Naive B cell (primary cell): ENCODE data around the gene FAM43A. TPM values are rescaled to one million over a fixed set of nuclear protein-coding genes. Genes with fewer than 3 reads are reported as not detected.

Source experiments
- ATAC-seq, 2 donors: fragments of 150-1000 bp; cut with Tn5 transposase; 2 replicates each; pipeline ENCODE4 v1.10.0; 2021; ENCODE audit warnings: low read depth in 2 of 2, mild to moderate bottlenecking in 2 of 2, moderate library complexity in 2 of 2
- DNase-seq: peaks from one replicate; pipeline ENCODE4 v3.0.0; 2022
- H3K27ac Mint-ChIP-seq, 6 donors: one replicate each; pipeline ENCODE4 v1.8.0; 2020 to 2022; ENCODE audit warnings: mild to moderate bottlenecking in 6 of 6, mixed read lengths in 6 of 6, moderate library complexity in 5 of 6, inconsistent platforms in 2 of 6
- H3K27me3 Mint-ChIP-seq, 3 donors: one replicate each; pipeline ENCODE4 v1.8.0; 2021 to 2022; ENCODE audit warnings: mixed read lengths in 3 of 3, mild to moderate bottlenecking in 1 of 3
- H3K36me3 Mint-ChIP-seq, 2 donors: one replicate each; pipeline ENCODE4 v1.8.0; 2020 to 2022; ENCODE audit warnings: mixed read lengths in 2 of 2, inconsistent platforms in 1 of 2, mild to moderate bottlenecking in 1 of 2
- H3K4me1 Mint-ChIP-seq, 3 donors: one replicate each; pipeline ENCODE4 v1.8.0; 2020 to 2022; ENCODE audit warnings: mixed read lengths in 3 of 3, inconsistent platforms in 1 of 3, mild to moderate bottlenecking in 1 of 3, moderate library complexity in 1 of 3
- H3K4me3 Mint-ChIP-seq, 8 donors: one replicate each; pipeline ENCODE4 v1.8.0; 2020 to 2022; ENCODE audit warnings: mild to moderate bottlenecking in 8 of 8, mixed read lengths in 8 of 8, moderate library complexity in 8 of 8, inconsistent platforms in 2 of 8
- H3K9me3 Mint-ChIP-seq, 7 donors: one replicate each; pipeline ENCODE4 v1.8.0; 2020 to 2022; ENCODE audit warnings: mixed read lengths in 7 of 7, mild to moderate bottlenecking in 5 of 7, inconsistent platforms in 2 of 7, moderate library complexity in 1 of 7
- polyA plus RNA-seq, 6 donors: library from polyadenylated mRNA; unstranded; fragments of 300-500 nt; fragmentation: Illumina TruSeq; gene quantifications; one replicate each; pipeline ENCODE4 v1.2.3, GENCODE V29; 2021; ENCODE audit warnings: low read depth in 6 of 6

The FAM43A gene
- polyA plus RNA-seq, 6 donors from 2014 or later, result 15.4 to 69.3 (median 35.4) TPM

- H3K27me3 Mint-ChIP-seq, result no peaks in the 10 kb centered on the region
- H3K4me1 Mint-ChIP-seq, result peaks cover 4 to 7% (median 6%) of the 10 kb centered on the region in 3 donors
- ATAC-seq (no peak), DNase-seq (no peak)
- H3K36me3 Mint-ChIP-seq, result peaks cover 17 to 48% of the 10 kb centered on the region in 2 donors
- no peak overlapping the region for H3K27ac Mint-ChIP-seq
- no peaks in the 10 kb centered on the region for H3K9me3 Mint-ChIP-seq
- no peak overlapping the region for H3K4me3 Mint-ChIP-seq
Measured at GRCh38 chr3:194661946-194662345, 23.7 kb upstream of the FAM43A start.

- Mint-ChIP-seq H3K36me3 (peaks cover 23 to 39% of the 10 kb centered on the region in 2 donors), H3K27ac (no peak overlapping the region)
Measured at GRCh38 chr3:194664857-194665256, 20.8 kb upstream of the FAM43A start.

GRCh38 chr3:194667363-194667762, 18.3 kb upstream of the FAM43A start:
- H3K9me3 Mint-ChIP-seq, result no peaks in the 10 kb centered on the region
- H3K4me1 Mint-ChIP-seq, result peaks cover 16 to 33% (median 27%) of the 10 kb centered on the region in 3 donors
- DNase-seq (no peak), ATAC-seq (no peak)
- H3K4me3 Mint-ChIP-seq, result peak overlapping the region in 1 of 8 donors; percentile 17
- no peaks in the 10 kb centered on the region for H3K27me3 Mint-ChIP-seq
- H3K27ac Mint-ChIP-seq, result peak overlapping the region in 3 of 6 donors; percentile 21 to 92 (median 67)
- H3K36me3 Mint-ChIP-seq, result peaks cover 23 to 35% of the 10 kb centered on the region in 2 donors

More at GRCh38 chr3:194664857-194665256, 20.8 kb upstream of the FAM43A start:
- Mint-ChIP-seq H3K27me3 (no peaks in the 10 kb centered on the region), H3K4me1 (peaks cover 10 to 27% (median 18%) of the 10 kb centered on the region in 3 donors), H3K9me3 (no peaks in the 10 kb centered on the region), H3K4me3 (no peak overlapping the region)
- ATAC-seq, result no peak
- DNase-seq, result no peak

- H3K4me1 Mint-ChIP-seq, result peaks cover 18 to 40% (median 23%) of the 10 kb centered on the region in 3 donors
- peak; percentile 29 to 31 for ATAC-seq
Measured at GRCh38 chr3:194671511-194671899, 14.2 kb upstream of the FAM43A start.

GRCh38 chr3:194671900-194672808, 13.5 kb upstream of the FAM43A start, which contains the start of gene LSG1:
TSS of gene LSG1 (minus strand) at chr3:194672191. CDS start at chr3:194672162, 29 bp downstream.
- H3K9me3 Mint-ChIP-seq, result no peaks in the 10 kb centered on the region
- DNase-seq (peak; percentile 85), ATAC-seq (peak; percentile 90 to 91)
- peak within 1 kb of the TSS; percentile 99 for H3K27ac Mint-ChIP-seq
- H3K4me3 Mint-ChIP-seq, result peak within 1 kb of the TSS; percentile 97 to 99 (median 99)
- H3K36me3 Mint-ChIP-seq, result peaks cover 5 to 13% of the 10 kb centered on the region in 2 donors
- peaks cover 18 to 37% (median 22%) of the 10 kb centered on the region in 3 donors for H3K4me1 Mint-ChIP-seq
- H3K27me3 Mint-ChIP-seq, result peaks cover 0 to 12% (median 8%) of the 10 kb centered on the region in 3 donors

More at GRCh38 chr3:194671511-194671899, 14.2 kb upstream of the FAM43A start:
- H3K4me3 Mint-ChIP-seq, result peak overlapping the region; percentile 97 to 99 (median 99)
- peaks cover 0 to 8% (median 6%) of the 10 kb centered on the region in 3 donors for H3K27me3 Mint-ChIP-seq
- H3K36me3 Mint-ChIP-seq, result peaks cover 7 to 13% of the 10 kb centered on the region in 2 donors
- peak overlapping the region; percentile 99 for H3K27ac Mint-ChIP-seq
- DNase-seq, result peak; percentile 57
- no peaks in the 10 kb centered on the region for H3K9me3 Mint-ChIP-seq

GRCh38 chr3:194672876-194673275, 12.8 kb upstream of the FAM43A start:
- ATAC-seq (no peak), DNase-seq (no peak)
- peak overlapping the region; percentile 97 to 99 (median 99) for H3K4me3 Mint-ChIP-seq
- H3K36me3 Mint-ChIP-seq, result peaks cover 5 to 9% of the 10 kb centered on the region in 2 donors
- H3K4me1 Mint-ChIP-seq, result peaks cover 15 to 33% (median 19%) of the 10 kb centered on the region in 3 donors
- no peaks in the 10 kb centered on the region for H3K9me3 Mint-ChIP-seq
- peaks cover 0 to 12% (median 8%) of the 10 kb centered on the region in 3 donors for H3K27me3 Mint-ChIP-seq
- H3K27ac Mint-ChIP-seq, result peak overlapping the region in 5 of 6 donors; percentile 40 to 99 (median 99)

GRCh38 chr3:194673761-194674160, 11.9 kb upstream of the FAM43A start:
- no peak for ATAC-seq
- H3K27me3 Mint-ChIP-seq, result peaks cover 0 to 12% (median 8%) of the 10 kb centered on the region in 3 donors
- H3K27ac Mint-ChIP-seq, result no peak overlapping the region
- peak overlapping the region in 6 of 8 donors; percentile 39 to 99 (median 98) for H3K4me3 Mint-ChIP-seq
- peaks cover 14 to 24% (median 15%) of the 10 kb centered on the region in 3 donors for H3K4me1 Mint-ChIP-seq
- peaks cover under 1 to 1% of the 10 kb centered on the region in 2 donors for H3K36me3 Mint-ChIP-seq
- no peaks in the 10 kb centered on the region for H3K9me3 Mint-ChIP-seq
- no peak for DNase-seq

GRCh38 chr3:194675081-194675640, 10.5 kb upstream of the FAM43A start:
- no peak for DNase-seq
- H3K27me3 Mint-ChIP-seq, result peaks cover 0 to 12% (median 8%) of the 10 kb centered on the region in 3 donors
- H3K27ac Mint-ChIP-seq, result no peak overlapping the region
- H3K36me3 Mint-ChIP-seq, result no peaks in the 10 kb centered on the region
- ATAC-seq, result no peak
- peak overlapping the region in 4 of 8 donors; percentile 10 to 71 (median 52) for H3K4me3 Mint-ChIP-seq
- H3K9me3 Mint-ChIP-seq, result no peaks in the 10 kb centered on the region
- peaks cover 9 to 18% (median 15%) of the 10 kb centered on the region in 3 donors for H3K4me1 Mint-ChIP-seq

GRCh38 chr3:194675680-194676079, 10.0 kb upstream of the FAM43A start:
- peak overlapping the region in 1 of 8 donors; percentile 71 for H3K4me3 Mint-ChIP-seq

GRCh38 chr3:194676471-194676870, 9.2 kb upstream of the FAM43A start:
- H3K27ac Mint-ChIP-seq, result no peak overlapping the region
- ATAC-seq, result no peak
- peaks cover 4 to 13% (median 5%) of the 10 kb centered on the region in 3 donors for H3K4me1 Mint-ChIP-seq
- no peaks in the 10 kb centered on the region for H3K9me3 Mint-ChIP-seq
- H3K4me3 Mint-ChIP-seq, result peak overlapping the region in 1 of 8 donors; percentile 71
- peaks cover 0 to 18% (median 8%) of the 10 kb centered on the region in 3 donors for H3K27me3 Mint-ChIP-seq
- H3K36me3 Mint-ChIP-seq, result no peaks in the 10 kb centered on the region
- DNase-seq, result no peak

More at GRCh38 chr3:194675680-194676079, 10.0 kb upstream of the FAM43A start:
- Mint-ChIP-seq H3K27me3 (peaks cover 0 to 12% (median 8%) of the 10 kb centered on the region in 3 donors), H3K27ac (no peak overlapping the region), H3K36me3 (no peaks in the 10 kb centered on the region), H3K4me1 (peaks cover 9 to 18% (median 11%) of the 10 kb centered on the region in 3 donors), H3K9me3 (no peaks in the 10 kb centered on the region)
- DNase-seq, result no peak
- ATAC-seq, result no peak

GRCh38 chr3:194680888-194681615, 4.6 kb upstream of the FAM43A start:
- Mint-ChIP-seq H3K27me3 (peaks cover 0 to 12% (median 0%) of the 10 kb centered on the region in 3 donors), H3K9me3 (no peaks in the 10 kb centered on the region), H3K27ac (peak overlapping the region in 1 of 6 donors; percentile 71), H3K36me3 (no peaks in the 10 kb centered on the region), H3K4me1 (peaks cover 23 to 31% (median 26%) of the 10 kb centered on the region in 3 donors), H3K4me3 (peak overlapping the region in 1 of 8 donors; percentile 39)
- DNase-seq (no peak), ATAC-seq (no peak)

- peaks cover 27 to 34% (median 31%) of the 10 kb centered on the region in 3 donors for H3K4me1 Mint-ChIP-seq
- H3K36me3 Mint-ChIP-seq, result no peaks in the 10 kb centered on the region
- peak overlapping the region in 2 of 8 donors; percentile 68 to 100 for H3K4me3 Mint-ChIP-seq
- no peaks in the 10 kb centered on the region for H3K9me3 Mint-ChIP-seq
- peak overlapping the region in 1 of 6 donors; percentile 42 for H3K27ac Mint-ChIP-seq
- DNase-seq, result no peak
- peaks cover 0 to 5% (median 0%) of the 10 kb centered on the region in 3 donors for H3K27me3 Mint-ChIP-seq
- ATAC-seq, result no peak
Measured at GRCh38 chr3:194682189-194682693, 3.4 kb upstream of the FAM43A start.
